ENCODE measurements around the gene SLC48A1. TPM values are rescaled to one million over a fixed set of nuclear protein-coding genes. Genes with fewer than 3 reads are reported as not detected.

The SLC48A1 gene
- total RNA-seq, 3 donors from 2014 or later (not counting 1 experiment from before 2014, with no cell fraction given): 2.0 to 4.4 (median 3.4) TPM

DNA sequence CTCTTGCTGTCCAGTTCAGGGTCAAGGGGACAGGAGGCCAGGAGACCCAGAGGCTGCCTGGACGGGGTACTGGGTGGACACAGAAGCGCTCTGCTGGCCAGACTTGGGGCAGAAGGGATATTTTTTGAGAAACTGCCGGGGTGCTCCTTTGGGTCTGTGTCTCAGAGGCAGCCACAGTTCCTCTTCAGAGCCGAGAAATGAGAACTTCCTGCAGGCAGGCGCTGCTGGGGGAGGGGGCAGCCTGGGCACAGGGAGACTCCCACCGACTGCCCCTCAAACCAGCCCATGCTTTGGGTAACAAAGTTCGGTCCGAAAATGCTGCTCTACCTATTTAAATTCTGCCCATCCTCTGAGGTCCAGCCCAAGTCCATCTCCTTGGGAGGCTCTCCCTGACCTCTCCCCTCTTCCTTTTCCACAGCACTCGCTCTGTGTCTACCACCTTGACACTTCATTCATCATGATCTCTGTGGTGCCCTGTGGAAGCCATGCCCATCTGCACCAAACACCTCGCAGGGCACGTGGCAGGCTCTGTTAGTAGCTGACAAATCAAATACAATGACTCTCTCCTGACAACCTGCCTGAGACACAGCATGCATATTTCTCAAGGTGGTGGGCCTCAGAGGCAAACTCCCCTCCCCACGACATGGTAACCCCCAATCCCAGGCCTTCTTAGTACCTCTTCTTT lies 30.3 kb downstream of the SLC48A1 start:
- Mint-ChIP-seq H3K27ac (peak overlapping the region; percentile 91 to 92), H3K36me3 (no peaks in the 10 kb centered on the region), H3K4me3 (peak overlapping the region; percentile 72), H3K27me3 (ENCODE audit: low read depth in 2 of 2) (no peaks in the 10 kb centered on the region), H3K4me1 (peaks cover 74 to 87% of the 10 kb centered on the region in 2 donors), H3K9me3 (no peaks in the 10 kb centered on the region)
- Histone ChIP-seq H3K36me3 (ENCODE audit: control insufficient read depth, insufficient read depth, low read length) (peaks cover 18% of the 10 kb centered on the region), H3K27me3 (ENCODE audit: control insufficient read depth, insufficient read depth, low read length) (no peaks in the 10 kb centered on the region), H3K4me3 (ENCODE audit: low read length) (no peak overlapping the region), H3K4me1 (ENCODE audit: control insufficient read depth, insufficient read depth, low read length) (peaks cover 94% of the 10 kb centered on the region), H3K27ac (ENCODE audit: low read length) (peak overlapping the region; percentile 32), H3K9me3 (ENCODE audit: control insufficient read depth, insufficient read depth, low read length) (no peaks in the 10 kb centered on the region)
- peak in 1 of 2 donors; percentile 36 for DNase-seq
- intact Hi-C loops (cut with micrococcal nuclease): no loop called here
- 29% methylated on average over 12 of the region's 12 CpGs for WGBS (ENCODE audit: insufficient coverage)
- TF ChIP-seq, protein P1, sequence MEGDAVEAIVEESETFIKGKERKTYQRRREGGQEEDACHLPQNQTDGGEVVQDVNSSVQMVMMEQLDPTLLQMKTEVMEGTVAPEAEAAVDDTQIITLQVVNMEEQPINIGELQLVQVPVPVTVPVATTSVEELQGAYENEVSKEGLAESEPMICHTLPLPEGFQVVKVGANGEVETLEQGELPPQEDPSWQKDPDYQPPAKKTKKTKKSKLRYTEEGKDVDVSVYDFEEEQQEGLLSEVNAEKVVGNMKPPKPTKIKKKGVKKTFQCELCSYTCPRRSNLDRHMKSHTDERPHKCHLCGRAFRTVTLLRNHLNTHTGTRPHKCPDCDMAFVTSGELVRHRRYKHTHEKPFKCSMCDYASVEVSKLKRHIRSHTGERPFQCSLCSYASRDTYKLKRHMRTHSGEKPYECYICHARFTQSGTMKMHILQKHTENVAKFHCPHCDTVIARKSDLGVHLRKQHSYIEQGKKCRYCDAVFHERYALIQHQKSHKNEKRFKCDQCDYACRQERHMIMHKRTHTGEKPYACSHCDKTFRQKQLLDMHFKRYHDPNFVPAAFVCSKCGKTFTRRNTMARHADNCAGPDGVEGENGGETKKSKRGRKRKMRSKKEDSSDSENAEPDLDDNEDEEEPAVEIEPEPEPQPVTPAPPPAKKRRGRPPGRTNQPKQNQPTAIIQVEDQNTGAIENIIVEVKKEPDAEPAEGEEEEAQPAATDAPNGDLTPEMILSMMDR (IDR thresholded peaks at IDR 0.05): no peak
- no peak for ATAC-seq

DNA sequence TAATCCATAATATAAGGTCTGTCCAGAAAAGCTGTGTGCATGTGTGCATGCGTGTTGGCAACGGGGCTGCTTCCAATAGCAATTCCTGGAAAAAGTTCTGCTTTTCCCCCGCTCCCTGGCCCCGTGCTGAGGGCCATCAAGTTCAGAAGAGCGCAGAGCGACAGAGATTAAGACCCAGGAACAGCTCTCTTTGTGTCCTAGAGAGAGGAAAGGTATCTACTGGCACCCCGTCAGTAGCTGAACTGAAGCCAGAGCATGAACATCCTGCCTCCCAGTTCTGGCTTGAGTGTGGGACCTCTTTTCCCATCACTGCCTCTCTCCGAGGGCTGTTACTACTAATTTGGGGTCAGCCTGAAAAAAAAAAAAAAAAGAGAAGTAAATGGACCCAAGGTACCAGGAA lies 31.1 kb downstream of the SLC48A1 start:
- WGBS (ENCODE audit: insufficient coverage): 86% methylated on average over 8 of the region's 8 CpGs
- H3K36me3 Mint-ChIP-seq: no peaks in the 10 kb centered on the region
- peak overlapping the region; percentile 91 to 92 for H3K27ac Mint-ChIP-seq
- no peaks in the 10 kb centered on the region for H3K9me3 ChIP-seq (ENCODE audit: control insufficient read depth, insufficient read depth, low read length)
- no peak overlapping the region for H3K27ac ChIP-seq (ENCODE audit: low read length)
- H3K9me3 Mint-ChIP-seq: no peaks in the 10 kb centered on the region
- H3K36me3 ChIP-seq (ENCODE audit: control insufficient read depth, insufficient read depth, low read length): peaks cover 12% of the 10 kb centered on the region
- no peaks in the 10 kb centered on the region for H3K27me3 Mint-ChIP-seq (ENCODE audit: low read depth in 2 of 2)
- no peak overlapping the region for H3K4me3 ChIP-seq (ENCODE audit: low read length)
- peaks cover 97% of the 10 kb centered on the region for H3K4me1 ChIP-seq (ENCODE audit: control insufficient read depth, insufficient read depth, low read length)
- H3K27me3 ChIP-seq (ENCODE audit: control insufficient read depth, insufficient read depth, low read length): no peaks in the 10 kb centered on the region
- no peak overlapping the region for H3K4me3 Mint-ChIP-seq
- H3K4me1 Mint-ChIP-seq: peaks cover 83 to 92% of the 10 kb centered on the region in 2 donors
- TF ChIP-seq, protein P1 (IDR thresholded peaks at IDR 0.05): no peak
- ATAC-seq (no peak), DNase-seq (no peak)
- intact Hi-C loops (cut with micrococcal nuclease): no loop called here

DNA sequence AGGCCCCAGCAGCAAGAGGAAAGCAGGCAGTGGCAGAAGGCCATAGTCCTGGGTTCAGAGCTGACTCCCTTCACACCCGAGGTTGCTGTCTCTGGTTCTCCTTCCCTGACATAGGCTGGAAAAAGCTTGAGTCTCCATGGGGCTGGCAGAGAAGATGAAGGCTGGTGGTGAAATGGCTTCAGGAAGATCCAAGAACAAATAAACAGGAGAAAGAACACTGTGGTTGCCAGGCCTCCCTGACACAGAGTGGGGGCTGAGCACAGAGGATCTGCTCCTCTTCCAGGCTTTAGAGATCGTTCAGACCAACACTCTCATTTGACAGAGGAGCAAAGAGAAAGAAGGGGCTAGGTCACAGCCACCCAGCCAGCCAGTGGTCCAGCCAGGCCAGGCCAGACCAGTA lies 32.4 kb downstream of the SLC48A1 start:
- Histone ChIP-seq H3K4me1 (ENCODE audit: control insufficient read depth, insufficient read depth, low read length) (peaks cover 97% of the 10 kb centered on the region), H3K36me3 (ENCODE audit: control insufficient read depth, insufficient read depth, low read length) (peaks cover 12% of the 10 kb centered on the region), H3K4me3 (ENCODE audit: low read length) (no peak overlapping the region), H3K27me3 (ENCODE audit: control insufficient read depth, insufficient read depth, low read length) (no peaks in the 10 kb centered on the region), H3K27ac (ENCODE audit: low read length) (peak overlapping the region; percentile 4), H3K9me3 (ENCODE audit: control insufficient read depth, insufficient read depth, low read length) (no peaks in the 10 kb centered on the region)
- H3K9me3 Mint-ChIP-seq: no peaks in the 10 kb centered on the region
- H3K4me3 Mint-ChIP-seq: peak overlapping the region; percentile 35
- no peaks in the 10 kb centered on the region for H3K36me3 Mint-ChIP-seq
- ATAC-seq: no peak
- peaks cover 90 to 93% of the 10 kb centered on the region in 2 donors for H3K4me1 Mint-ChIP-seq
- intact Hi-C loops (cut with micrococcal nuclease): no loop called here
- 77% methylated on average over 2 of the region's 2 CpGs for WGBS (ENCODE audit: insufficient coverage)
- TF ChIP-seq, protein P1 (IDR thresholded peaks at IDR 0.05): no peak
- DNase-seq: no peak
- H3K27me3 Mint-ChIP-seq (ENCODE audit: low read depth in 2 of 2): no peaks in the 10 kb centered on the region
- H3K27ac Mint-ChIP-seq: peak overlapping the region; percentile 91 to 92

DNA sequence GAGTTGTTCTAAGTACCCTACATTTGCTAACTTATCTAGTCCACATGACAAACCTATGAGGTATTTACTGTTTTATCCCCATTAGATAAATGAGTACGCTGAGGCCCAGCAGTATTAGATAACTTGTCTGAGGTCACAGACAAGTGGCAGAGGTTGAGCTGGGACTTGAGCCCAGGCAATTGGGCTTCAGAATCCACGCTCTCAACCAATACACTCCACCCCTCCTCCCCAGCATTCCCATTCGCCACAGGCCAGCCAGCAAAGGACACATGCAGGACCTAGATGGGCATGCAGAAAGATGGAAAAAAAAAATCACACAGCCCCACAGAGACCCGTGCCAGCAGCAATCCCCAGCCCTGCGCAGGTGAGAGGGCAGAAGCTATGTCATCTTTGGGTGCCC lies 34.3 kb downstream of the SLC48A1 start:
- peak overlapping the region; percentile 87 for H3K27ac ChIP-seq (ENCODE audit: low read length)
- no peaks in the 10 kb centered on the region for H3K36me3 Mint-ChIP-seq
- H3K4me1 ChIP-seq (ENCODE audit: control insufficient read depth, insufficient read depth, low read length): peaks cover 99% of the 10 kb centered on the region
- H3K27me3 Mint-ChIP-seq (ENCODE audit: low read depth in 2 of 2): no peaks in the 10 kb centered on the region
- H3K9me3 Mint-ChIP-seq: no peaks in the 10 kb centered on the region
- H3K4me3 Mint-ChIP-seq: peak overlapping the region; percentile 78
- peak overlapping the region; percentile 91 to 92 for H3K27ac Mint-ChIP-seq
- H3K9me3 ChIP-seq (ENCODE audit: control insufficient read depth, insufficient read depth, low read length): no peaks in the 10 kb centered on the region
- no peak overlapping the region for H3K4me3 ChIP-seq (ENCODE audit: low read length)
- intact Hi-C loops (cut with micrococcal nuclease): no loop called here
- H3K27me3 ChIP-seq (ENCODE audit: control insufficient read depth, insufficient read depth, low read length): no peaks in the 10 kb centered on the region
- H3K4me1 Mint-ChIP-seq: peaks cover 89 to 95% of the 10 kb centered on the region in 2 donors
- peaks cover 6% of the 10 kb centered on the region for H3K36me3 ChIP-seq (ENCODE audit: control insufficient read depth, insufficient read depth, low read length)
- TF ChIP-seq, protein P1 (IDR thresholded peaks at IDR 0.05): no peak
- ATAC-seq (no peak), DNase-seq (no peak)
- 74% methylated on average over 5 of the region's 5 CpGs for WGBS (ENCODE audit: insufficient coverage)
